ENCODE data around the gene MKX. TPM values are rescaled to one million over a fixed set of nuclear protein-coding genes. Genes with fewer than 3 reads are reported as not detected.

MKX gene
- total and polyA plus RNA-seq, 9 of the 15 experiments (the other 6 are each of a cell fraction or from before 2014, with no cell fraction given): 0.07 TPM; not detected in 7

- no peak for TF ChIP-seq ZNF699 (CRISPR knock-in tag; IDR thresholded peaks at IDR 0.05; ENCODE audit: insufficient replicate concordance)
- TF ChIP-seq ZNF274 (IDR thresholded peaks at IDR 0.05; ENCODE audit: borderline replicate concordance, low read depth, low read length): no peak
- TF ChIP-seq GMEB1 (CRISPR knock-in tag; IDR thresholded peaks at IDR 0.05): no peak
- no peak for TF ChIP-seq TRIM28 (IDR thresholded peaks at IDR 0.05)
- TF ChIP-seq, protein P1, sequence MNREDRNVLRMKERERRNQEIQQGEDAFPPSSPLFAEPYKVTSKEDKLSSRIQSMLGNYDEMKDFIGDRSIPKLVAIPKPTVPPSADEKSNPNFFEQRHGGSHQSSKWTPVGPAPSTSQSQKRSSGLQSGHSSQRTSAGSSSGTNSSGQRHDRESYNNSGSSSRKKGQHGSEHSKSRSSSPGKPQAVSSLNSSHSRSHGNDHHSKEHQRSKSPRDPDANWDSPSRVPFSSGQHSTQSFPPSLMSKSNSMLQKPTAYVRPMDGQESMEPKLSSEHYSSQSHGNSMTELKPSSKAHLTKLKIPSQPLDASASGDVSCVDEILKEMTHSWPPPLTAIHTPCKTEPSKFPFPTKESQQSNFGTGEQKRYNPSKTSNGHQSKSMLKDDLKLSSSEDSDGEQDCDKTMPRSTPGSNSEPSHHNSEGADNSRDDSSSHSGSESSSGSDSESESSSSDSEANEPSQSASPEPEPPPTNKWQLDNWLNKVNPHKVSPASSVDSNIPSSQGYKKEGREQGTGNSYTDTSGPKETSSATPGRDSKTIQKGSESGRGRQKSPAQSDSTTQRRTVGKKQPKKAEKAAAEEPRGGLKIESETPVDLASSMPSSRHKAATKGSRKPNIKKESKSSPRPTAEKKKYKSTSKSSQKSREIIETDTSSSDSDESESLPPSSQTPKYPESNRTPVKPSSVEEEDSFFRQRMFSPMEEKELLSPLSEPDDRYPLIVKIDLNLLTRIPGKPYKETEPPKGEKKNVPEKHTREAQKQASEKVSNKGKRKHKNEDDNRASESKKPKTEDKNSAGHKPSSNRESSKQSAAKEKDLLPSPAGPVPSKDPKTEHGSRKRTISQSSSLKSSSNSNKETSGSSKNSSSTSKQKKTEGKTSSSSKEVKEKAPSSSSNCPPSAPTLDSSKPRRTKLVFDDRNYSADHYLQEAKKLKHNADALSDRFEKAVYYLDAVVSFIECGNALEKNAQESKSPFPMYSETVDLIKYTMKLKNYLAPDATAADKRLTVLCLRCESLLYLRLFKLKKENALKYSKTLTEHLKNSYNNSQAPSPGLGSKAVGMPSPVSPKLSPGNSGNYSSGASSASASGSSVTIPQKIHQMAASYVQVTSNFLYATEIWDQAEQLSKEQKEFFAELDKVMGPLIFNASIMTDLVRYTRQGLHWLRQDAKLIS (CRISPR knock-in tag; IDR thresholded peaks at IDR 0.05): no peak
- TF ChIP-seq KAT8 (IDR thresholded peaks at IDR 0.05; ENCODE audit: low read depth): no peak
- TF ChIP-seq SRSF7 (optimal IDR thresholded peaks at IDR 0.05; ENCODE audit: low read depth, low read length): no peak
- TF ChIP-seq POLR3A (IDR thresholded peaks at IDR 0.05; ENCODE audit: borderline replicate concordance, extremely low read depth, insufficient read depth, insufficient read length): no peak
- TF ChIP-seq SREBF1 (IDR thresholded peaks at IDR 0.05; ENCODE audit: borderline replicate concordance, low read depth, low read length): no peak
- TF ChIP-seq FOXA3 (CRISPR knock-in tag; conservative IDR thresholded peaks at IDR 0.05 in 1 of 2, IDR thresholded peaks at IDR 0.05 in 1 of 2): no peak
- TF ChIP-seq TEAD2 (tag; IDR thresholded peaks at IDR 0.05): no peak
Observed at GRCh38 chr10:27728338-27728737, 17.3 kb downstream of the MKX start (continued).
